DOHH2 (cell line): ENCODE data around the gene PEG3.

Source experiments
- CTCF ChIP-seq: fragments of 200-600 bp; sonication (generic); IDR thresholded peaks from one replicate; pipeline ENCODE4 v1.5.1; 2014; ENCODE audit warnings: antibody characterized with exemption, mild to moderate bottlenecking, low read depth, low read length; ENCODE audit not compliant: poor library complexity, severe bottlenecking
- EZH2phosphoT487 ChIP-seq: fragments of 200-600 bp; sonication (generic); IDR thresholded peaks from 2 replicates; pipeline ENCODE4 v1.6.1; 2017; ENCODE audit warnings: borderline replicate concordance, mild to moderate bottlenecking, antibody characterized with exemption, low read length, moderate library complexity, mixed read lengths

- TF ChIP-seq CTCF: no peak
- TF ChIP-seq EZH2phosphoT487: no peak
These were observed 31.7 kb downstream of the PEG3 start for GRCh38 chr19:56808717-56809392.
